ENCODE results near the gene IQCM. TPM values are rescaled to one million over a fixed set of nuclear protein-coding genes. Genes with fewer than 3 reads are reported as not detected.

The IQCM gene
- total RNA-seq, 1 donor from 2014 or later: not detected

GRCh38 chr4:149709640-149710039, 106.0 kb downstream of the IQCM start:
- no peak for DNase-seq (ENCODE audit: low spot score)

DNA sequence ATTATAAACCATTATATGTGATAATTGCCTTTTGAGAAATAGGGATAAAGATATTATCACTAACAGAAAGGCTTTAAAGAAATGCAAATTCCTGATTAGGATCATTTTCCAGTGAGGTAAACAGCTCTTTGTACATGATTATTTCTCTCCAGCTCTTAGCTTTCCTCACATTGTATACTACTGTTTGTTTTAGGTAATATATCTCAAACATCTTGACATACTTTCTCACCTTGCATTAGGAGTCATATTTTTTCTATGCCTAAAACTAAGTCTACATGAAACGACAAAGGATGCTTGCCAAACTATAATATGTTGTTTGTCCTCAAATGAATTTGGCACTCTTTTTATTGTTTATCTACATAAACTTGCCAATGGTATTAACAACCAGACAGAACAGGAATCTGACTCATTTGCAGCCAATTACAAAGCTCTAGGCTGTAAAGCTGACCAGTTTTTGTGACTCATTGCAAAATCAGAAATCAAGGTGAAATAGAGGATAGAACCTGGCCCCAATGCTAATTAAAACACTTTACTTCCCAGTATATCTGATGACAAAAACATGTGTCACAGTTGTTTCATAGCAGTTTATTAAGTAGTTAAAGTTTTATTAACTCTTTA, 107.0 kb downstream of the IQCM start:
- DNase-seq (ENCODE audit: low spot score): no peak

- DNase-seq (ENCODE audit: low spot score): no peak
Observed at GRCh38 chr4:149707862-149708261, 107.8 kb downstream of the IQCM start.

GRCh38 chr4:149706942-149707341, 108.7 kb downstream of the IQCM start:
- DNase-seq (ENCODE audit: low spot score): no peak

- no peak for DNase-seq (ENCODE audit: low spot score)
Observed at GRCh38 chr4:149702414-149703293, 113.0 kb downstream of the IQCM start.

DNA sequence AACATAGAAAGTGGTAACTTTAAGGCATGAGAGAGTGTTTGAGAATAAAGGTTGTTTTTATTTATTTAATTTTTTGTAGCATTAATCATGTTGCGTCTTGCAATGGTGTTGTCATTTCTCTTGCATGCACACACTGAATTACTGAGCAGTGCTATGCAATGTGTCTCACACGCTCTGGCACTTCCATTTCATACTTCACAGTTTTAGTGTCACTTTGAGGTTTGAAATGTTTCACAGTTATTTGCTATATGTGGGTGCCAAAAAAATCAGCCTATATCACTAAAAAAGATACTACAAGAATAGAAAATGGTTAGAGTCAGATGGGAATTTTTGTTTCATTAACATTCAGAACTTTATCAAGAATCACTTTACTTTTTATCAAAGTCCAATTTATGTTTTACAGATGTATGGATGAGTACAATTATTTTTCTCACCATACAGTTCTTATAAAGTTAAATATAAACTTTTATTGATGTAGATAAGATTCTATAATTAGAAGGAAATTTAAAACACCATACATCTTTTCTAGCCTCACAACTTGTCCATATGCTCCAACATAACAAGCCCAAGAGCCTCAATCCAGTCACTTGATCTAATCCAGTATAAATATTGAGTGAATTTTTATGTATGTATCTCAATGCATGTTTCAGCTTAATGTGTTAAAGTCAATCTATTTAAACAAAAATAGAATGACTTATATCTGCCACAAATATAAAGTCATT, 114.0 kb downstream of the IQCM start:
- no peak for DNase-seq (ENCODE audit: low spot score)

GRCh38 chr4:149700272-149700671, 115.4 kb downstream of the IQCM start:
- DNase-seq (ENCODE audit: low spot score): no peak

DNA sequence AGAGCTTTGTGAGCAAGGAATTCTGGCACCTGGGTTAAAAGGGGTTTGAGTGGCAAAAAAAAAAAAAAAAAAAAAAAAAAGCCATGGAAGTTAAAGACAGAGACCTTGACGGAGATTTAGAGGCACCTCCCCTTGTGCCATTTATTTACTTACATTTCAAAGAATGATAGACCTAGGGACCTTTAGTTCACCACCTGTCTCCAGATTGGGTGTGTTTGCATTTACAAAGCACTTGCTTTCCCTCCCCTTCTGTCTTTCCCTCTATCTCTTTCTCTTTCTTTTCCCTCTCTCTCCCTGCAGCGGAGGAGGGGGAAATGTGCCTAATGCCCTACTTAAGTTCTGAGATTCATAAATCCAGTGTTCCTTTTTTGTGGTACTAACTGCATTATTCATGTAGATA, 116.0 kb downstream of the IQCM start:
- no peak for DNase-seq (ENCODE audit: low spot score)

GRCh38 chr4:149690726-149691125, 124.9 kb downstream of the IQCM start:
- DNase-seq (ENCODE audit: low spot score): no peak

- no peak for DNase-seq (ENCODE audit: low spot score)
Observed at GRCh38 chr4:149684516-149684915, 131.1 kb downstream of the IQCM start.

DNA sequence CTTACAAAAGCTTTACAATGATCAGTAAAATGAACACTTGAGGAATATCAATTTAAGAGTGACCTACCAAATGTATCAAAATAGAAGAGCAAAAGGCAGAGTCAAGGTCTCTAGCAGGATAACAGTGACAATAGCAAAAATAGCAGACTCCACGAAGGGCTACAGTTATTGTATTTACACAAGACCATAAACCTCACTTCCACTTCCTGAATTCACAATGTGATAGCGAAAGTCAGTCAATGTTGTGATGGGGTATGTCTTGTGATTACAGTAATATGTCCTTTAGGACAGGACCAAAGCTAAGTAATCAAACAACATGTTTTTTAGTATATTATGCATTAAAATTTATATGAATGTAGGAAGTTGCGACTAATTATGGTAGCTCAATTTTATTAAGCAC, 139.6 kb downstream of the IQCM start:
- DNase-seq (ENCODE audit: low spot score): no peak

DNA sequence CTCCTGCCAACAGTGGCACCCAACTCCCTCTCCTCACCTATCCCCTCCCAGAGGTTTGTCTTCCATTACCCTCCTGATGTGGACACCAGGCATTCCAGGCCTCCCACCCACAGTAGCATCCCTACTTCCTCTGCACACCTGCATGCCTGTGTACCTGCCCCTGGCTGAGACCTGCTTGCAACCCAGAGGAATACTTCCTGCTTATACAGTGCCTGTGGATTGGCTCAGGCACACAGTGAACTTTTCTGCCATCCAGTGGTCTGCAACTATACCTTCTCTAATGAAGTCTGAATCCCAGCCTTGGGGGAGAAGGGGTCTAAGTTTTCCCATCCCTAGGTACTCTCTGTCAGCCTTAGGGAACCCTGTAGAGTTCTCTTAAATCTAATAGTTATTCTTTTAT, 169.9 kb downstream of the IQCM start:
- no peak for DNase-seq (ENCODE audit: low spot score)

- no peak for DNase-seq (ENCODE audit: low spot score)
Observed at GRCh38 chr4:149638073-149638472, 177.6 kb downstream of the IQCM start.

GRCh38 chr4:149634368-149634767, 181.3 kb downstream of the IQCM start:
- no peak for DNase-seq (ENCODE audit: low spot score)

- DNase-seq (ENCODE audit: low spot score): no peak
Observed at GRCh38 chr4:149631629-149632028, 184.0 kb downstream of the IQCM start.

DNA sequence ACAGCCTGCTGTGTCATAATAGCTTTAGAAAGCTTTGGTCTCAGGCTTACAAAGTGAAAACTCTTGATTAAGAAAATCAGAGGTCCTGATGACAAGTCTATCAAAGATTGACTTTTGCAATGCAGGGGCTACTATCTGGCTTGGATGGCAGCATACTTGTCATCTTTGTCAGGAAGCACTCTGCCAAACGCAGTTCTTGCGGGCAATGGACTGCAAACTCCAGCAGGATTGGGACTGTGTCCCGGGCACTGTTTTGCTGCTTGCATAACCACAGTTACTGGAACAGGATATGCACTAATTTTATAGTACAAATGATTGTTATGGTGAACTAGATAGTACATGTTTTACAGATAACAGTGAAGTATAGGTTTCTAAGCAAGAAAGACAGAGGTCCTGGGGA, 185.6 kb downstream of the IQCM start:
- DNase-seq (ENCODE audit: low spot score): no peak

DNA sequence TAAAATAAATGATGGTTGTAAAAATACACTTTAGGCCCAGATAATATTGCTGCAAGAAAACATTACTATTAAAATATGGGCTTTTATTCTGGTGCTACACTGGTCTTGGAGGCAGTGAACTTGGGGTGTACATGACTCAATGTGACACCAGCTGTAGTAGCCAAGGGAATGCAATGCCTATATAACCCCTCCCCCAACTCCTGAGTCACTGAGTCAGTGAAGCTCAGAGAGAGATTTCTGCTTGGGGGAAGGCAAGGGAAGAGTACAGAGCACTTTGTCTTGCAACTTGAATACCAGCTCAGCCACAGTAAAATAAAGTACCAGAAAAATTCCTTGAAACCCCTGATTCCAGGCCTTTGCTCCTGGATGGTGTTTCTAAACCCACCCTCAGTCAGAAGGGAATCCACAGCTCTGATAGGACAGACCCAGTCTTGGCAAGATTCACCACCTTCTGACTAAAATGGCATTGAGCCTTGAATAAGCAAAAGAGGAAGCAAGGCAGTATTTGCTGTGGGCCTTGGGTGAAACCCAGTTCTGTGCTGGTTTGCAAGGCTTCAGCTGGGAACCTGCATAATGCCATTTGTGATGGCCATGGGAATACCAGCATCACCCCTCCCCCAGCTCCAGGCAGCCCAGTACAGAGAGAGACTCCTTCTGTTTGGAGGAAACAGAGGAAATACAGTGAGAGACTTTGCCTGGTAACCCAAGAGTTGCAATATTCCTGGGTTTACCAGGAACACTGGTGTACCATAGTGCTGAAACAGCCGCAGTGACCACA, 209.9 kb downstream of the IQCM start:
- DNase-seq (ENCODE audit: low spot score): no peak

DNA sequence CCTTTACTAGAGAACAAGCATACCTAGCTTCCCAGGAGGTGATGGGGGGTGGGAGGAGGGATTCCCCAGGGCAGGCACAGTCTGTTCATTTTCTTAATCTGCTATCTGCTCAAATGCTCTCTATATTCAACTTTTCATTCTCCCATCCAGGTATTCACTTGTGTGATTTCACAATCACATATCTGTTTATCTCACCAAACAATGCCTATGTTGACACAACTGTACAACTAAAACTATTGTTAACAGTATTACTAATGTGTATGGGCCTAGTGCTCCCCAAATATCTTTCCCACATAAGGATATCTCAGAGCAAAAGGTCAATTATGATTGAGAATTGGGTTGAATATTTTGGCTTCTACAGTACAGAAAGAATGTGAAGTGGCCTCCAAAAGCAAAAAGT, 210.8 kb downstream of the IQCM start:
- no peak for DNase-seq (ENCODE audit: low spot score)

DNA sequence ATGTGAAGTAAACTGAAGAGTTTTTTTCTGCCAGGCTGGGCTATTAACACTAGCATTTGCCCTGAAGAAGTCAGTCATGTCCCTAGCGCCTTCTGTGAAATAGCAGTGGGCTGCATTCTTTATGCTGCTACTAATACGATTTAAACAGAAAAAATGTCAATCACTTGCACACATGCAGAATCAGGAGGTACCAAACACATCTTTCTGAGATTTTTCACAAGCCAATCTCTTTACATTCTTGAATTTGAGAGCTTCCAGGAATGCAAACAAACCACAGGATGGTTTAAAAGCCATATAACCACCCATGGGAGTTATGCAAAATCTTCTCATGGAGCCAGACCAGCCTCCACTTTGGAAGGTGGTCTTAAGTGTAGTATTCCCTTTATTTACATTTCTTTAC, 220.1 kb downstream of the IQCM start:
- no peak for DNase-seq (ENCODE audit: low spot score)

- DNase-seq (ENCODE audit: low spot score): no peak
Observed at GRCh38 chr4:149589826-149590225, 225.8 kb downstream of the IQCM start.

DNA sequence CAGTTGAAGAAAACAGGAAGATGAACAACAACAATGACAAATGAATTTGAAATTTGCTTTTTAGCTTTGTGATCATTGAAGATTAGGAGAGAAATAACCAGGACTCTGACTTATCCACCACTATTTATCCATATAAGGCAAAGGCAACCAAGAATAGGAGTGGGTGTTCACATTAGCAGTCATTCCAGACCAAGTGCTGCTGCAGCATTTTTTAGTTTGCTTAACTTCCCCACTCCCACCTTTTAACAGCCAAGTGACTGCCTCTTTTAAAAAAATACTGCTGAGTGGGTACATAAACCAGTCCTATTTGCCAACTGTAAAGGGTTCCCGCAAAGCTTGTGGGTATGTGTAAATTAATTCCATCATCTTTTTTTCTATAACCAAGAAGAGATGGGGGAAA, 230.9 kb downstream of the IQCM start:
- DNase-seq (ENCODE audit: low spot score): no peak

GRCh38 chr4:149574971-149575370, 240.7 kb downstream of the IQCM start:
- no peak for DNase-seq (ENCODE audit: low spot score)

Data from mucosa of gallbladder (tissue), 1 donor.